Uterus (tissue), 2 donors: ENCODE results near the gene NPIPA8.
"Not testable (repeated sequence)": the region's sequence is repeated elsewhere in the genome, so short reads cannot be mapped to it uniquely, and the experiment has no call there.

Experiments
- POLR2A ChIP-seq, 2 donors: fragments of 450-650 bp; IDR thresholded peaks; one replicate each; pipeline ENCODE4 v1.6.1; 2016; ENCODE audit warnings: antibody characterized with exemption in 2 of 2, mild to moderate bottlenecking in 1 of 2, moderate library complexity in 1 of 2
- TF ChIP-seq, protein P1 (sequence below), 4 experiments: fragments of 200-600 bp in 2 of 4; fragments of 450-650 bp in 2 of 4; sonication (generic) in 2 of 4; IDR thresholded peaks; one replicate each; pipeline ENCODE4 v1.5.1; 2016 to 2019; ENCODE audit warnings: antibody characterized with exemption in 4 of 4, mild to moderate bottlenecking in 2 of 4, moderate library complexity in 1 of 4

DNA sequence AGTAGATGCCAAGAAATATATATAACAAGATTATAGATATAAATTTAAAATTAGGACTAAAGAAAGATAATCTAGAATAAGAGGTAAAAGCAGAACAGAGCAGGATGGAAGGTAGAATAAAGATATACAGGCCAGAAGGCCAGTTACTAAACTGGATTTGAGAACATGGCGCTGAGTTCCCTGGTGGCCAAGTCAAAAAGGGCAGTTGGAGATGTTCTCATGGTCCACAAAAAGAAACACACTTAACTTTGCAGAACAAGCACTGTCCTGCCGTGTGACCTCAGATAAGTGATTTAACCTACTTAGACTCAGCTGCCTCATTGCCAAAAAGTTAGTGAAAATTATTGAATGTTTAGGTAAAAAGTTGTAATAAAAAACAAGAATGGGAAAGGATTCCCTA, 27.4 kb downstream of the NPIPA8 start:
- TF ChIP-seq, protein P1, sequence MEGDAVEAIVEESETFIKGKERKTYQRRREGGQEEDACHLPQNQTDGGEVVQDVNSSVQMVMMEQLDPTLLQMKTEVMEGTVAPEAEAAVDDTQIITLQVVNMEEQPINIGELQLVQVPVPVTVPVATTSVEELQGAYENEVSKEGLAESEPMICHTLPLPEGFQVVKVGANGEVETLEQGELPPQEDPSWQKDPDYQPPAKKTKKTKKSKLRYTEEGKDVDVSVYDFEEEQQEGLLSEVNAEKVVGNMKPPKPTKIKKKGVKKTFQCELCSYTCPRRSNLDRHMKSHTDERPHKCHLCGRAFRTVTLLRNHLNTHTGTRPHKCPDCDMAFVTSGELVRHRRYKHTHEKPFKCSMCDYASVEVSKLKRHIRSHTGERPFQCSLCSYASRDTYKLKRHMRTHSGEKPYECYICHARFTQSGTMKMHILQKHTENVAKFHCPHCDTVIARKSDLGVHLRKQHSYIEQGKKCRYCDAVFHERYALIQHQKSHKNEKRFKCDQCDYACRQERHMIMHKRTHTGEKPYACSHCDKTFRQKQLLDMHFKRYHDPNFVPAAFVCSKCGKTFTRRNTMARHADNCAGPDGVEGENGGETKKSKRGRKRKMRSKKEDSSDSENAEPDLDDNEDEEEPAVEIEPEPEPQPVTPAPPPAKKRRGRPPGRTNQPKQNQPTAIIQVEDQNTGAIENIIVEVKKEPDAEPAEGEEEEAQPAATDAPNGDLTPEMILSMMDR (IDR thresholded peaks at IDR 0.05): not testable (repeated sequence)
- TF ChIP-seq POLR2A (IDR thresholded peaks at IDR 0.05): not testable (repeated sequence)
